Dendritic cell treated with granulocyte-macrophage colony-stimulating factor and Interleukin-4, amounts not matched to agents 40 ng/mL and 50 ng/mL, for 4 days (primary cell): ENCODE measurements around the gene DYRK2.
A peak's percentile ranks its signal among the peaks of the same experiment; 100 is the strongest.

Source experiments
- H3K27ac Mint-ChIP-seq: one replicate; pipeline ENCODE4 v1.8.0; 2022; ENCODE audit warnings: mild to moderate bottlenecking, mixed read lengths
- H3K27me3 Mint-ChIP-seq: one replicate; pipeline ENCODE4 v1.8.0; 2022; ENCODE audit warnings: mild to moderate bottlenecking, mixed read lengths
- H3K36me3 Mint-ChIP-seq: one replicate; pipeline ENCODE4 v1.8.0; 2022; ENCODE audit warnings: low read depth, mixed read lengths
- H3K4me1 Mint-ChIP-seq: one replicate; pipeline ENCODE4 v1.8.0; 2022; ENCODE audit warnings: low read depth, mixed read lengths
- H3K4me3 Mint-ChIP-seq: one replicate; pipeline ENCODE4 v1.8.0; 2022; ENCODE audit warnings: mild to moderate bottlenecking, moderate library complexity, mixed read lengths
- H3K9me3 Mint-ChIP-seq: one replicate; pipeline ENCODE4 v1.8.0; 2022; ENCODE audit warnings: mixed read lengths
- intact Hi-C: fragments of 100-400 bp; cut with micrococcal nuclease; formaldehyde crosslinking; loops from one replicate; pipeline ENCODE4 v1.15.0; 2022

The DYRK2 gene

GRCh38 chr12:67705394-67706370, 57.1 kb downstream of the DYRK2 start:
- Mint-ChIP-seq H3K27ac (no peak overlapping the region), H3K4me1 (peaks cover 32% of the 10 kb centered on the region), H3K27me3 (peaks cover 50% of the 10 kb centered on the region), H3K4me3 (no peak overlapping the region), H3K9me3 (no peaks in the 10 kb centered on the region), H3K36me3 (no peaks in the 10 kb centered on the region)
- intact Hi-C loops: no loop called here

DNA sequence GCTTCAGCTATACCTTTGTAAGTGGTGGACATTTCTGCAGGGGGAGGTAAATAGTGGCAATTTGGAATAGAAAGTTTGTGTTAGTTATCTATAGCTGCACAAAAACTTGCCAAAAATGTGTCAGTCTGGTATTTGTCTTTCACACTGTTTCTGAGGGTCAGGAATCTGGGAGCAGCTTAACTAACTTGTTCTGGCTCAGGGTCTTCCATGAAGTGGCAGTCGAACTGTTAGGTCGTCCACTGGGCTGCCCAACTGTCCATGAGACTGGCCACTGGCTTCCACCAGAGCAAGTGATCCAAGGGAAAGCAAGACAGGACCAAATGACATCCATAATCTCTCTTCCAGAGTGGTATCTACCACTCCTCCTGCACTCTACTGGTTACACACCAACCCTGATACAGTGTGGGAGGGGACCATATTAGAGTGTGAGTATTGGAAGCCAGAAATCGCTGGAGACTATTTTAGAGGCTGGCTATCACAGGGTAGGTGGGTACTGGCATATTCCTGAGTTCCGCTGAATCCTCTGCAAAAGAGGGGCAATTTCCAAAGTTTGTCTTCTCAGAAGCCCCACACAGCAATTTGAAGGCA, 60.9 kb downstream of the DYRK2 start:
- Mint-ChIP-seq H3K4me1 (peaks cover 33% of the 10 kb centered on the region), H3K27ac (peak overlapping the region; percentile 84), H3K36me3 (no peaks in the 10 kb centered on the region)

GRCh38 chr12:67710582-67710981, 62.0 kb downstream of the DYRK2 start:
- Mint-ChIP-seq H3K4me3 (peak overlapping the region; percentile 49), H3K4me1 (peaks cover 21% of the 10 kb centered on the region), H3K36me3 (no peaks in the 10 kb centered on the region), H3K27me3 (peaks cover 37% of the 10 kb centered on the region), H3K27ac (peak overlapping the region; percentile 84), H3K9me3 (no peaks in the 10 kb centered on the region)
- intact Hi-C loops: no loop called here

More for the DNA sequence above, 60.9 kb downstream of the DYRK2 start:
- H3K9me3 Mint-ChIP-seq: no peaks in the 10 kb centered on the region
- intact Hi-C loops: no loop called here
- peaks cover 41% of the 10 kb centered on the region for H3K27me3 Mint-ChIP-seq
- H3K4me3 Mint-ChIP-seq: no peak overlapping the region

- no peaks in the 10 kb centered on the region for H3K36me3 Mint-ChIP-seq
- peaks cover 14% of the 10 kb centered on the region for H3K4me1 Mint-ChIP-seq
- no peak overlapping the region for H3K27ac Mint-ChIP-seq
- H3K27me3 Mint-ChIP-seq: peaks cover 30% of the 10 kb centered on the region
- intact Hi-C loops: no loop called here
- no peaks in the 10 kb centered on the region for H3K9me3 Mint-ChIP-seq
- no peak overlapping the region for H3K4me3 Mint-ChIP-seq
Observed at GRCh38 chr12:67712011-67712410, 63.5 kb downstream of the DYRK2 start.

DNA sequence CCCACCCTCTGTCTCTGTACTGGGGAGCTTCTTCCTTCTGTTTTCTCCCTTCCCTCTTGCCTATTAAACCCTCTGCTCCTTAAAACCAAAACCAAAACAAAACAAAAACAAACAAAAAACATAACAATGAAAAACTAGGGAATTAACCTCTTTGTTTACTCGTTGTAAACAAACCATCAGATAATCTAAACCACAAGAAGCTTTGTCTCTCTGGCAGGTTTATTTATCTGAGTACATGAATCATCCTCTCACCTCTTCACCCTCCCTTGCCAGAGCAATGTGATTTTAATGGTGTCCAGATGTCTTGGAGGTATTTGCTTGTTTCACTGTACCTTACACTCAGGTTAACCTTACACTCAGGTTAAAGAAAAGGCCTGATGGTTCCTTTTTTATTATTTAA, 66.1 kb downstream of the DYRK2 start:
- H3K4me3 Mint-ChIP-seq: no peak overlapping the region
- H3K9me3 Mint-ChIP-seq: no peaks in the 10 kb centered on the region
- H3K4me1 Mint-ChIP-seq: peaks cover 14% of the 10 kb centered on the region
- no peak overlapping the region for H3K27ac Mint-ChIP-seq
- H3K27me3 Mint-ChIP-seq: peaks cover 34% of the 10 kb centered on the region
- no peaks in the 10 kb centered on the region for H3K36me3 Mint-ChIP-seq
- intact Hi-C loops: no loop called here
